GM19240 (cell line): Measurements from ENCODE around the gene DUSP15.
A peak's percentile ranks its signal among the peaks of the same experiment; 100 is the strongest.

Source experiments
- DNase-seq: peaks from one replicate; pipeline ENCODE4 v3.0.0; 2011; ENCODE audit warnings: low spot score; ENCODE audit not compliant: insufficient read length

DUSP15 gene

GRCh38 chr20:31860390-31861134 lies 9.8 kb downstream of the DUSP15 start:
- no peak for DNase-seq

- no peak for DNase-seq
Observed at GRCh38 chr20:31859998-31860380, 10.3 kb downstream of the DUSP15 start.

- no peak for DNase-seq
Observed at GRCh38 chr20:31859266-31859997, 10.9 kb downstream of the DUSP15 start.

- DNase-seq: no peak
Observed at GRCh38 chr20:31858760-31859083, 11.6 kb downstream of the DUSP15 start.

- peak; percentile 72 for DNase-seq
Observed at GRCh38 chr20:31857861-31858759, 12.2 kb downstream of the DUSP15 start.

- no peak for DNase-seq
Observed at GRCh38 chr20:31856516-31856915, 13.8 kb downstream of the DUSP15 start.

GRCh38 chr20:31853481-31853880 lies 16.8 kb downstream of the DUSP15 start:
- no peak for DNase-seq

GRCh38 chr20:31851240-31851955 lies 18.9 kb downstream of the DUSP15 start:
- no peak for DNase-seq

- DNase-seq: no peak
Observed at GRCh38 chr20:31849306-31849930, 20.9 kb downstream of the DUSP15 start.

- no peak for DNase-seq
Observed at GRCh38 chr20:31848088-31848999, 22.0 kb downstream of the DUSP15 start.

GRCh38 chr20:31846793-31847138 lies 23.6 kb downstream of the DUSP15 start:
- no peak for DNase-seq

- no peak for DNase-seq
Observed at GRCh38 chr20:31845300-31845863, 24.9 kb downstream of the DUSP15 start, which contains the start of gene FOXS1. FOXS1 (minus strand) TSS chr20:31845604; CDS start chr20:31845542, 62 bp downstream.

GRCh38 chr20:31844737-31845299 lies 25.5 kb downstream of the DUSP15 start:
- no peak for DNase-seq

- DNase-seq: no peak
Observed at GRCh38 chr20:31843881-31844280, 26.4 kb downstream of the DUSP15 start.

GRCh38 chr20:31843288-31843687 lies 27.0 kb downstream of the DUSP15 start:
- DNase-seq: no peak

- DNase-seq: no peak
Observed at GRCh38 chr20:31842471-31843157, 27.7 kb downstream of the DUSP15 start.

- no peak for DNase-seq
Observed at GRCh38 chr20:31841928-31842327, 28.4 kb downstream of the DUSP15 start.
